ENCODE results near the gene CTNNA2.

CTNNA2 gene

GRCh38 chr2:80016171-80016570 lies 503.3 kb downstream of the CTNNA2 start:
- Histone ChIP-seq H2BK5ac (ENCODE audit: low read depth, low read length, poor library complexity) (no peak overlapping the region), H3K18ac (ENCODE audit: low read length) (no peak overlapping the region), H2AFZ (ENCODE audit: insufficient read depth, low read length, poor library complexity) (no peak overlapping the region), H4K8ac (ENCODE audit: low read depth, low read length) (no peak overlapping the region), H3K14ac (ENCODE audit: low read length) (no peak overlapping the region), H3K27ac (ENCODE audit: low read depth, low read length) (no peak overlapping the region), H4K91ac (ENCODE audit: low read depth, low read length) (no peak overlapping the region), H3K4me2 (ENCODE audit: low read length) (no peak overlapping the region), H2BK12ac (ENCODE audit: low read length) (no peak overlapping the region), H3K79me2 (ENCODE audit: control insufficient read depth, insufficient read depth, low read length, poor library complexity) (no peaks in the 10 kb centered on the region), H3K4ac (ENCODE audit: low read depth, low read length) (no peak overlapping the region), H2AK5ac (ENCODE audit: low read length) (no peak overlapping the region), H3K23ac (ENCODE audit: low read length) (no peak overlapping the region), H3K79me1 (ENCODE audit: low read length) (no peaks in the 10 kb centered on the region), H3K36me3 (ENCODE audit: control insufficient read depth in 1 of 2, insufficient read depth in 2 of 2, low read length in 2 of 2) (no peaks in the 10 kb centered on the region), H3K9ac (ENCODE audit: low read length) (no peak overlapping the region), H3K9me3 (ENCODE audit: insufficient read depth, low read depth, low read length) (no peaks in the 10 kb centered on the region), H2BK120ac (ENCODE audit: insufficient read depth, low read length, poor library complexity) (no peak overlapping the region), H3K4me1 (ENCODE audit: control insufficient read depth in 1 of 2, insufficient read depth in 2 of 2, low read length in 2 of 2) (no peaks in the 10 kb centered on the region), H3K27me3 (ENCODE audit: insufficient read depth, low read length) (no peaks in the 10 kb centered on the region), H4K12ac (ENCODE audit: low read depth, low read length) (no peak overlapping the region), H3K4me3 (ENCODE audit: low read depth, low read length) (no peak overlapping the region)
- WGBS (ENCODE audit: extremely low coverage, insufficient coverage, insufficient read length): no CpG with 5 or more reads among the region's 5 CpGs
- DNase-seq: no peak

GRCh38 chr2:80019571-80020460 lies 507.0 kb downstream of the CTNNA2 start:
- no peak overlapping the region for H3K14ac ChIP-seq (ENCODE audit: low read length)
- H3K23ac ChIP-seq (ENCODE audit: low read length): no peak overlapping the region
- H3K27ac ChIP-seq (ENCODE audit: low read depth, low read length): no peak overlapping the region
- no peak overlapping the region for H2BK12ac ChIP-seq (ENCODE audit: low read length)
- no peak overlapping the region for H2AK5ac ChIP-seq (ENCODE audit: low read length)
- H2AFZ ChIP-seq (ENCODE audit: insufficient read depth, low read length, poor library complexity): no peak overlapping the region
- no peak overlapping the region for H3K4me3 ChIP-seq (ENCODE audit: low read depth, low read length)
- H3K9me3 ChIP-seq (ENCODE audit: insufficient read depth, low read depth, low read length): no peaks in the 10 kb centered on the region
- no peak overlapping the region for H4K12ac ChIP-seq (ENCODE audit: low read depth, low read length)
- no peak overlapping the region for H4K8ac ChIP-seq (ENCODE audit: low read depth, low read length)
- H3K36me3 ChIP-seq (ENCODE audit: control insufficient read depth in 1 of 2, insufficient read depth in 2 of 2, low read length in 2 of 2): no peaks in the 10 kb centered on the region
- H3K27me3 ChIP-seq (ENCODE audit: insufficient read depth, low read length): no peaks in the 10 kb centered on the region
- H2BK120ac ChIP-seq (ENCODE audit: insufficient read depth, low read length, poor library complexity): no peak overlapping the region
- H4K91ac ChIP-seq (ENCODE audit: low read depth, low read length): no peak overlapping the region
- DNase-seq: no peak
- H3K79me1 ChIP-seq (ENCODE audit: low read length): no peaks in the 10 kb centered on the region
- no CpG with 5 or more reads among the region's 6 CpGs for WGBS (ENCODE audit: extremely low coverage, insufficient coverage, insufficient read length)
- no peak overlapping the region for H3K4ac ChIP-seq (ENCODE audit: low read depth, low read length)
- H3K9ac ChIP-seq (ENCODE audit: low read length): no peak overlapping the region
- H2BK5ac ChIP-seq (ENCODE audit: low read depth, low read length, poor library complexity): no peak overlapping the region
- no peak overlapping the region for H3K18ac ChIP-seq (ENCODE audit: low read length)
- no peaks in the 10 kb centered on the region for H3K79me2 ChIP-seq (ENCODE audit: control insufficient read depth, insufficient read depth, low read length, poor library complexity)
- no peak overlapping the region for H3K4me2 ChIP-seq (ENCODE audit: low read length)
- no peaks in the 10 kb centered on the region for H3K4me1 ChIP-seq (ENCODE audit: control insufficient read depth in 1 of 2, insufficient read depth in 2 of 2, low read length in 2 of 2)

- H2AK5ac ChIP-seq (ENCODE audit: low read length): no peak overlapping the region
Measured at GRCh38 chr2:80022018-80022417, 509.2 kb downstream of the CTNNA2 start.

GRCh38 chr2:80026040-80026729 lies 513.3 kb downstream of the CTNNA2 start:
- Histone ChIP-seq H2BK120ac (ENCODE audit: insufficient read depth, low read length, poor library complexity) (no peak overlapping the region), H3K23ac (ENCODE audit: low read length) (no peak overlapping the region), H3K18ac (ENCODE audit: low read length) (no peak overlapping the region), H3K4me3 (ENCODE audit: low read depth, low read length) (no peak overlapping the region), H3K9ac (ENCODE audit: low read length) (no peak overlapping the region), H2BK12ac (ENCODE audit: low read length) (no peak overlapping the region), H3K4ac (ENCODE audit: low read depth, low read length) (no peak overlapping the region), H3K4me1 (ENCODE audit: control insufficient read depth in 1 of 2, insufficient read depth in 2 of 2, low read length in 2 of 2) (no peaks in the 10 kb centered on the region), H3K36me3 (ENCODE audit: control insufficient read depth in 1 of 2, insufficient read depth in 2 of 2, low read length in 2 of 2) (no peaks in the 10 kb centered on the region), H2BK5ac (ENCODE audit: low read depth, low read length, poor library complexity) (no peak overlapping the region), H3K27me3 (ENCODE audit: insufficient read depth, low read length) (no peaks in the 10 kb centered on the region), H3K27ac (ENCODE audit: low read depth, low read length) (no peak overlapping the region), H3K9me3 (ENCODE audit: insufficient read depth, low read depth, low read length) (no peaks in the 10 kb centered on the region), H4K8ac (ENCODE audit: low read depth, low read length) (no peak overlapping the region), H4K91ac (ENCODE audit: low read depth, low read length) (no peak overlapping the region), H4K12ac (ENCODE audit: low read depth, low read length) (no peak overlapping the region), H3K79me1 (ENCODE audit: low read length) (no peaks in the 10 kb centered on the region), H2AFZ (ENCODE audit: insufficient read depth, low read length, poor library complexity) (no peak overlapping the region), H3K4me2 (ENCODE audit: low read length) (no peak overlapping the region), H3K79me2 (ENCODE audit: control insufficient read depth, insufficient read depth, low read length, poor library complexity) (no peaks in the 10 kb centered on the region), H2AK5ac (ENCODE audit: low read length) (no peak overlapping the region), H3K14ac (ENCODE audit: low read length) (no peak overlapping the region)
- no CpG with 5 or more reads among the region's 5 CpGs for WGBS (ENCODE audit: extremely low coverage, insufficient coverage, insufficient read length)
- DNase-seq: no peak

More at GRCh38 chr2:80022018-80022417, 509.2 kb downstream of the CTNNA2 start:
- no peak overlapping the region for H3K9ac ChIP-seq (ENCODE audit: low read length)
- no peak overlapping the region for H3K4ac ChIP-seq (ENCODE audit: low read depth, low read length)
- H3K23ac ChIP-seq (ENCODE audit: low read length): no peak overlapping the region
- no peaks in the 10 kb centered on the region for H3K79me1 ChIP-seq (ENCODE audit: low read length)
- H4K8ac ChIP-seq (ENCODE audit: low read depth, low read length): no peak overlapping the region
- no peak overlapping the region for H4K91ac ChIP-seq (ENCODE audit: low read depth, low read length)
- no peaks in the 10 kb centered on the region for H3K9me3 ChIP-seq (ENCODE audit: insufficient read depth, low read depth, low read length)
- no peak overlapping the region for H2BK12ac ChIP-seq (ENCODE audit: low read length)
- whole genome bisulfite sequencing (ENCODE audit: extremely low coverage, insufficient coverage, insufficient read length): no CpG with 5 or more reads among the region's 2 CpGs
- H2BK5ac ChIP-seq (ENCODE audit: low read depth, low read length, poor library complexity): no peak overlapping the region
- H2BK120ac ChIP-seq (ENCODE audit: insufficient read depth, low read length, poor library complexity): no peak overlapping the region
- H3K27ac ChIP-seq (ENCODE audit: low read depth, low read length): no peak overlapping the region
- no peak overlapping the region for H2AFZ ChIP-seq (ENCODE audit: insufficient read depth, low read length, poor library complexity)
- H3K79me2 ChIP-seq (ENCODE audit: control insufficient read depth, insufficient read depth, low read length, poor library complexity): no peaks in the 10 kb centered on the region
- H3K14ac ChIP-seq (ENCODE audit: low read length): no peak overlapping the region
- H3K4me2 ChIP-seq (ENCODE audit: low read length): no peak overlapping the region
- H3K36me3 ChIP-seq (ENCODE audit: control insufficient read depth in 1 of 2, insufficient read depth in 2 of 2, low read length in 2 of 2): no peaks in the 10 kb centered on the region
- no peak overlapping the region for H4K12ac ChIP-seq (ENCODE audit: low read depth, low read length)
- H3K4me1 ChIP-seq (ENCODE audit: control insufficient read depth in 1 of 2, insufficient read depth in 2 of 2, low read length in 2 of 2): no peaks in the 10 kb centered on the region
- no peaks in the 10 kb centered on the region for H3K27me3 ChIP-seq (ENCODE audit: insufficient read depth, low read length)
- H3K4me3 ChIP-seq (ENCODE audit: low read depth, low read length): no peak overlapping the region
- DNase-seq: no peak
- no peak overlapping the region for H3K18ac ChIP-seq (ENCODE audit: low read length)
